Measurements from ENCODE around the gene PELI1.

The PELI1 gene

GRCh38 chr2:64144057-64145013, at the start of gene PELI1:
TSS of gene PELI1 (minus strand) at chr2:64144420. CDS start at chr2:64108310, 36,110 bp downstream.
- peak; percentile 97 for DNase-seq (ENCODE audit: low spot score)

GRCh38 chr2:64193491-64193890, 49.3 kb upstream of the PELI1 start:
- no peak for DNase-seq (ENCODE audit: low spot score)

GRCh38 chr2:64192664-64193105, 48.5 kb upstream of the PELI1 start:
- DNase-seq (ENCODE audit: low spot score) = no peak

- no peak for DNase-seq (ENCODE audit: low spot score)
Measured at GRCh38 chr2:64192125-64192479, 47.9 kb upstream of the PELI1 start.

GRCh38 chr2:64189586-64189985, 45.4 kb upstream of the PELI1 start:
- no peak for DNase-seq (ENCODE audit: low spot score)

- DNase-seq (ENCODE audit: low spot score) = no peak
Measured at GRCh38 chr2:64189167-64189566, 44.9 kb upstream of the PELI1 start.

GRCh38 chr2:64186699-64187605, 42.7 kb upstream of the PELI1 start:
- no peak for DNase-seq (ENCODE audit: low spot score)

GRCh38 chr2:64179582-64180321, 35.5 kb upstream of the PELI1 start:
- DNase-seq (ENCODE audit: low spot score) = no peak

GRCh38 chr2:64177315-64177714, 33.1 kb upstream of the PELI1 start:
- peak; percentile 27 for DNase-seq (ENCODE audit: low spot score)

- DNase-seq (ENCODE audit: low spot score) = no peak
Measured at GRCh38 chr2:64175419-64176197, 31.4 kb upstream of the PELI1 start.

- no peak for DNase-seq (ENCODE audit: low spot score)
Measured at GRCh38 chr2:64173156-64174135, 29.2 kb upstream of the PELI1 start.

- no peak for DNase-seq (ENCODE audit: low spot score)
Measured at GRCh38 chr2:64168756-64169155, 24.5 kb upstream of the PELI1 start.

- no peak for DNase-seq (ENCODE audit: low spot score)
Measured at GRCh38 chr2:64168201-64168600, 24.0 kb upstream of the PELI1 start.

- DNase-seq (ENCODE audit: low spot score) = no peak
Measured at GRCh38 chr2:64166637-64167420, 22.6 kb upstream of the PELI1 start.

- no peak for DNase-seq (ENCODE audit: low spot score)
Measured at GRCh38 chr2:64166212-64166611, 22.0 kb upstream of the PELI1 start.

- DNase-seq (ENCODE audit: low spot score) = no peak
Measured at GRCh38 chr2:64165706-64166105, 21.5 kb upstream of the PELI1 start.

- no peak for DNase-seq (ENCODE audit: low spot score)
Measured at GRCh38 chr2:64164629-64165028, 20.4 kb upstream of the PELI1 start.

- DNase-seq (ENCODE audit: low spot score) = no peak
Measured at GRCh38 chr2:64162516-64162915, 18.3 kb upstream of the PELI1 start.

- DNase-seq (ENCODE audit: low spot score) = no peak
Measured at GRCh38 chr2:64157792-64158191, 13.6 kb upstream of the PELI1 start.
